OCI-LY3 (cell line): ENCODE results near the gene DARS2.

Source experiments
- EZH2phosphoT487 ChIP-seq: fragments of 200-600 bp; shearing (Covaris generic); IDR thresholded peaks from 2 replicates; pipeline ENCODE4 v1.6.1; 2018; ENCODE audit warnings: antibody characterized with exemption, mixed run types, low read depth
- TF ChIP-seq, protein P1 (sequence below): fragments of 200-600, 300-600 bp; sonication (generic); IDR thresholded peaks from 2 replicates; pipeline ENCODE4 v1.5.1; 2014; ENCODE audit warnings: antibody characterized with exemption, low read length, low read depth

DNA sequence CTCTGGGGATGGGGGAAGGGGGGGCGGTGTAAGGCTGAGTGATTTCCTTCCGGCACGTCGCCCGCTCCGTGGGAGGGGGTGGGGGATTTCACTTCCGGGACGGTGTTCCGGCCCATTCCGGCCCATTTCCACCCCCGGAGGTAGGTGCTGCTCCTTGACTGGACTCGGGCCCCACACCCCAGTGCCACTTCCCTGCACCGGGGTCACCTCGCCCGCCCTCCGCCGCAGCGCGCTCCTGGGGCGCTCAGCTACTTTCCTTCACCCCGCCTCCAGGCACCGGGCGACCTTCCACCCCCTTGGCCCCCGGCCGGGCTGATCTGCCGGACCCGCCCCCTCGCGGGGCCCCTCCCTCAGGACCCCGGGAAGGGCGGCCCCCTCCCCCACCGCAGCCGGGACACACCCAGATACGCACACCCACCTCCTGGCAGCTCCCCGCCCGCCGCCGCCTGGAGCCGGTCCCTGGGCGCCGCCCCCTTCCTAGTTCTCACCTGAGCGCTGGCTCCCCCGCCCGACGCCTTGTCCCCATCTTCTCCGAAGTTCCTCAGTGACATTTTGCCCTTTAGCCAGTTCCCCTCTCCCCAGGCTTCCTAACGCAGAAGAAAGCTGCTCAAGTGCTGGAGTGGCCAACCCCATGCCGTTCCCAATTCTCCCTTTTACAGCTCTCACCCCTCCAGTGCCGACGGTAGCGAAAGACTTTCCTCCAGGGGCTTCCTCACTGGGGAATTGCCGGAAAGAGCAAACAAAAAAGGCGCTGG lies 44.0 kb downstream of the DARS2 start, which contains the start of gene ZBTB37:
- TF ChIP-seq, protein P1, sequence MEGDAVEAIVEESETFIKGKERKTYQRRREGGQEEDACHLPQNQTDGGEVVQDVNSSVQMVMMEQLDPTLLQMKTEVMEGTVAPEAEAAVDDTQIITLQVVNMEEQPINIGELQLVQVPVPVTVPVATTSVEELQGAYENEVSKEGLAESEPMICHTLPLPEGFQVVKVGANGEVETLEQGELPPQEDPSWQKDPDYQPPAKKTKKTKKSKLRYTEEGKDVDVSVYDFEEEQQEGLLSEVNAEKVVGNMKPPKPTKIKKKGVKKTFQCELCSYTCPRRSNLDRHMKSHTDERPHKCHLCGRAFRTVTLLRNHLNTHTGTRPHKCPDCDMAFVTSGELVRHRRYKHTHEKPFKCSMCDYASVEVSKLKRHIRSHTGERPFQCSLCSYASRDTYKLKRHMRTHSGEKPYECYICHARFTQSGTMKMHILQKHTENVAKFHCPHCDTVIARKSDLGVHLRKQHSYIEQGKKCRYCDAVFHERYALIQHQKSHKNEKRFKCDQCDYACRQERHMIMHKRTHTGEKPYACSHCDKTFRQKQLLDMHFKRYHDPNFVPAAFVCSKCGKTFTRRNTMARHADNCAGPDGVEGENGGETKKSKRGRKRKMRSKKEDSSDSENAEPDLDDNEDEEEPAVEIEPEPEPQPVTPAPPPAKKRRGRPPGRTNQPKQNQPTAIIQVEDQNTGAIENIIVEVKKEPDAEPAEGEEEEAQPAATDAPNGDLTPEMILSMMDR: peak; percentile 30; the same call in 1 of the 2 replicates
- TF ChIP-seq EZH2phosphoT487: no peak
